Fibroblast of skin of left quadriceps (primary cell): ENCODE results near the gene PLEKHA5.
"Not testable (repeated sequence)": the region's sequence is repeated elsewhere in the genome, so short reads cannot be mapped to it uniquely, and the experiment has no call there.

ENCODE experiments used
- DNase-seq, 2 experiments: peaks; one replicate each; pipeline ENCODE4 v3.0.0-alpha.2; 2013; ENCODE audit warnings: low read depth in 2 of 2

PLEKHA5 gene

DNA sequence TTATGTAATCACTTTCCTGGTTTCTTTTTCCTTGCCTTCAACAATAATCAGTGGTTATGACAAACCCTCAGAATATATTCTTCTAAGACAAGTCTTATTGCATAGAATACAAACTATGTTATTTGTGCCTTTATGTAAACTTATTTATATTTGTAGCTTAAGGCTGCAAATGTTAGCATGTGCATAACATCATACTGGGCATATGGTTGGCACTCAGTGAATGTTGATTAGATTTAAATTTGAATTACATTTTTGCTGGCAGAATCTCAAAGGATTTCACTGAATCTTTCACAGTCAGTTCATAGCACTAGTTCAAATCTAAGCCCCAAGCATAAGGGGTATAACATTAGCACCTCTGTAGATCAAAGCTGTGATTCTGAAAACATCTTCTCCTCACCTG lies 196.6 kb downstream of the PLEKHA5 start:
- DNase-seq, result no peak

DNA sequence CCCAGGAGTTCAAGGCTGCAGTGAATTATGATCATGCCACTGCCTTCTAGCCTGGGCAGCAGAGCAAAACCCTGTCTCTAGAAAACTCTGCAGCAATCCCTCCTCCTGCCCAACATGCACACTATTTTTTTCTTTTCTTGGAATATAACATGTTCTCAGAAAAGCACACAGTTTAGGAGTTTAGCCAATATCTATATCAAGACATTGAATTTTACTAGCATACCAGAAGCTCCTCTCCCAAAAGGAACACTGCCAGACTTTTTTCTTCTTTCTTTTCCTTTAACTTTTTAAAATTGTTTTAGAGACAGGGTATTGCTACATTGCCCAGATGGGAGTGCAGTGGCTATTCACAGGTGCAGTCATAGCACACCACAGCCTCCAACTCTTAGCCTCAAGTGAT lies 202.7 kb downstream of the PLEKHA5 start:
- no peak for DNase-seq

DNA sequence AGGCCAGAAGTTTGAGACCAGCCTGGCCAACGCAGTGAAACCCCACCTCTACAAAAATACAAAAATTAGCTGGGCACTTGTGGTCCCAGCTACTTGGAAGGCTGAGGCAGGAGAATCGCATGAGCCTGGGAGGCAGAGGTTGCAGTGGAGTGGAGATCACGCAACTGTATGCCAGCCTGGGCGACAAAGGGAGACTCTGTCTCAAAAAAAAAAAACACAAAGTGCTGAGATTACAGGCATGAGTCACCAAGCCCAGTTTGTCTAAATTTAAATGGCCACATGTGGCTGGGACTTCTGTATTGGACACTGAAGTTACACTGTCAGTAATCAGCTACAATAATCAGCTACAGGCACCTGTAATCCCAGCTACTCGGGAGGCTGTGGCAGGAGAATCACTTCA lies 208.9 kb downstream of the PLEKHA5 start:
- no peak for DNase-seq

DNA sequence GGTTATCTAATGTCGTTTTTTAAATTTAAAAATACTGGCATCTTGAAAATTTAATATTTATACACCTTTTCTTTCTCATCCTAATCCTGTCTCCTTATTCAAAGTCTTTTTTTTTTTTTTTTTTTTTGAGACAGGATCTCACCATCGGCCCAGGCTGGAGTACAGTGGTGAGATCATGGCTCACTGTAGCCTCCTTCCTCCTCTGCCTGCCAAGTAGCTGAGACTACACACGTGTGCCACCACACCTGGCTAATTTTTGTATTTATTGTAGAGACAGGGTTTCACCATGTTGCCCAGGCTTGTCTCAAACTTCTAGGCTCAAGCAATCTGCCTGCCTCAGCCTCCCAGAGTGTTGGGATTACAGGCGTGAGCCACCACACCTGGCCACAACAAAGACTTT lies 221.3 kb downstream of the PLEKHA5 start:
- DNase-seq, result not testable (repeated sequence)

DNA sequence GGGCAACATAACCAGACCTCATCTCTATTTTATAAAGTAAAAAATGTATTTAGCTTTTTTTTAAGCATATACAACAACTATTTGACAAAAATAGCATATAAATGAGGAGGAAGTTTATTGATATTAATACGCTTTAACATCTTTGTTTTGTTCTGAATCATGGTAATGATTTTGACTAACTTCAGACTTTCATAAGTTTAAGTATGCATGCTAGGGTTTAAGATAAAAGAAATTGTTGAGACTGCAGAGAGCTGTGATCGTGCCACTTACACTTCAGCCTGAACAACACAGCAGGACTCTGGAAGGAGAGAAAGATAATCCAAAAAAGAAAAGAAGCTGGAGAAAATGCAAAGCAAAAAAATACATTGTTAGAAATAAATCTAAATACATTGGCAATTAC lies 221.8 kb downstream of the PLEKHA5 start:
- no peak for DNase-seq

DNA sequence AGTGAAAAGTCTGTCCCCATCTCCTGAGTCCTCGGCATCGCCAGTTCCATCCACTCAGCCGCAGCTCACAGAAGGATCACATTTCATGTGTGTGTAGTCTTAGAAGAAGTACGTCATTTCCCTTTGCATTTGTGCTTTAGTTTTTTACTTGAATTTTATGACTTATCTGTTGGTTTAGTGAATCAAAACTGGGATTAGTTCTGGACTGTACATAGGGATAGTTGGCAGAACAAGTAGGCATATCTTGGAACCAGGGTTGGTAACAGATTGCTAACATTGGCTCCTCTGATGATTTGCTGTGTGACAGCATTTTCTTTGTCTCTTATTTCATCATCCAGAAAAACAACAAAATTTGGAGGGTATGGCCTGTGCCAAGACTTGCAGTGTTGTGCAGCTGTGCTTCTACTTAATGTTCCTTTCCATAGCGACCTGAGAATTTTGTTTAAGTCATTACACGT lies 240.2 kb downstream of the PLEKHA5 start:
- no peak for DNase-seq

DNA sequence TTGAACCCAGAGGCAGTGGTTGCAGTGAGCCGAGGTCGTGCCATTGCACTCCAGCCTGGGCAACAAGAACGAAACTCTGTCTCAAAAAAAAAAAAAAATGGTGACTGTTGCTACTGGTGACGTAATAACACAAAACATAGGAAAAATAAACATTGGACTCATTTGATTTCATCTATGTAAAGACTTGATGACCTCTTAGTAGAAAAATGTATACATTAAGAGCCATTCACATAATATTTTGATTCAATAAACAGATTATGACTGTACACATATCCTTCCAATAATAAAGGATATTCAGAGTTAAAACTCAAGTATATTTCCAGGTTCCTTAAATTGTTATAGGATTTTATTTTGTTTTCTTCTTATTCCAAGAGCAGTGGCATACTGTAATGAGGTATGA lies 244.1 kb downstream of the PLEKHA5 start:
- no peak for DNase-seq

DNA sequence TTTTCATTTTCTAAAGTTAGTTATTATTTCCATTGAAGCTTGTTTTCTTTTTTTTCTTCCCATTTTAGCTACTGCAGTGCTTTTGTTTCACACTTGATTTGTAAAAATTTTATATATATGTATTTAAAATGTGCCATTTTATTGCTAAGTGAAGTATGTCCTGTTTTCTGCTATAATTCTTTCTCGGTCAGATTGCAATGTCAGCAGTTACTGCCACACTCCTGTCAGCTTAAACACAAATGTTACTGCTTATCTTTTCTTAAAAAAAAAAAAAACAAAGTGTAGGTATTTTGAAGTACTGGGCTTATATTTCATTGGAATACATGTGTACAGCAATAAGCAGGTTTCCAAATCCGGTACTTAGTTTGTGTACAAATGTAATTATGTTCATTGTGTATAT lies 246.4 kb downstream of the PLEKHA5 start:
- no peak for DNase-seq

DNA sequence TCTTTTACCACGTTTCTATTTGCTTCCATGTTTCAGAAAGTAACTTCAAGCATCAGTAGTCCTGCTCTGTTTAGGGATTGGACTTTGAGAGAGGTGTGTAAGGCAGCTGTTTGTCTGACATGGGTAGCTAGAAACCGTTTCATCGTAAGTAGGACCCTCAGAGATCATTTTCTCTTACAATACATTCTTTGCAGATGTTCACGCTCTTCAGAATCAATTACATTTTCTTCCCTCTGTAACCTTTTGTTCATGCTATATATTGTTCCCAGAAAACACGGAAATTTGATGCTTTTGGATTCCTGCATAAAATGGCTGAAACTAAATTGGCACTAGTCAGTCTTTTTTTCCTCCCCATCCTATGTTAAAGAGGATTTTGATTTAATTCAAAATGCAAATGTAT lies 247.2 kb downstream of the PLEKHA5 start:
- DNase-seq, result no peak

DNA sequence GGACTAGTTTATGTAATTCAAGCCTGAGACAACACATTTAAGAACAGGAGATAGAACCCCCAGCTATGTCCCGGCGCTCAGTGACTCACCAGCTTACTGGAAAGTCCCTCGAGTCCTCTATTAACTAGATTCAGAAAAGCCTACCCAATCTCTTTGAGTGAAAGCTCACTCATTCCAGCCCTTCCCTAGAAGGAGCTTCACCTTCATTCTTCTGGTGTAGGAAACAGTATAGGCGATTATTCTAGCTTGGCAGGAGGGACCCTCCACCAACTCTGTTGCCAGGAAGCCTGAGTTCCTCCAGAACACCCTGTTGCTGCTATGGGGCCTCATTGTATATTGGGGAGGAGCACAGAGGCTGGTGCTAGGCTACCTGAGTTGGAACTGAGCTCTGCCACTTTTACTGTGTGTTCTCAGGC lies 252.6 kb downstream of the PLEKHA5 start:
- peak; percentile 57 to 63 for DNase-seq

DNA sequence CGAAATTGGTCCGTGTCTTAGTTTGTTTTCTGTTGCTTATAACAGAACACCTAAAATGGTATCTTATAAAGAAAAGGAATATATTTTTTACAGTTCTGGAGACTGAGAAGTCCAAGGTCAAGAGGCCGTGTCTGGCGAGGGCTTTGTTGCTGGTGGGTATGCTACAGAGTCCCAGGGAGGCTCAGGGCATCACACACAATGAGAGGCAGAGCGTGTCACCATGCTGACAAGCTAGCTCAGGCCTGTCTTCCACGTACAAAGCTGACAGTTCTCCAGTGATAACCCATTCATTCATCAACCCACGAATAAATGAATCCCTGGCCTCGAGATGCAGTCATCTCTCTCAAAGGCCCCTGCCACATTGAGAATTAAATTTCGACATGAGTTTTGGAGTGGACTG lies 253.0 kb downstream of the PLEKHA5 start:
- DNase-seq, result no peak

DNA sequence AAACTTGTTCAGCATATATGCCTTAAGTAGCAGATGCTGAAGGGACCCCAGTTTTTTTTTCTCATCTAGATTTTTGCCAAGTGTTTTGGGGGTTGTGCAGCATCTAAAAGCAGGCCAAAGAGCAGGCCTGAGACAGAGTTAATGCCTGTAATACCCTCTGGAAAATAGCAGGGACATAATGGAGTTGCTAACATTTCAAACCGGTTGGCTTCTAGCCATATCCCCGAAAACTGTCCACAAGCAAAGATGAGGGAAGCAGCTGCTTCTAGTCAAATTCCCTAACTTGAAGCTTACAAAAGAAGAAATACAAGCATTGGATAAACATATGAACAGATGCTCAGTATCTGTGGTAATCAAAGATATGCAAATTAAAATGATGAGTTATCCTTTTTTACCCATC lies 257.6 kb downstream of the PLEKHA5 start:
- DNase-seq, result no peak

DNA sequence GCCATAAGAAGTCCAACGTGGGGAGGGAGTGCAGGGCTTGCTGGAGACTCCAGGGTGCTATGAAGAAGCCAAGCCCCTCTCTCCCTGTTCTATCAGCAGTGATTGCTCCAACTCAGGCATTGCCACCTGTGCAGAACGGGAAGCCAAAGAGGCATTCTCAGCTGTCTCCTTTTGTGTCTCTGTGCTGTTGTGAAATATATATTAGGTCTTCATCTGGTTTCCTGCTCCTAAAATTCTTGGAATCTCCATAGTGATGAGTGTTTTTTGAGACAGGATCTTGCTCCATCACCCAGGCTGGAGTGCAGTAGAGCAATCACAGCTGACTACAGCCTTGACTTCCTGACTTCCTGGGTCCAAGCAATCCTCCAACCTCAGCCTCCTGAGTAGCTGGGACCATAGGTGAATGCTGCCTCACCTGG lies 258.6 kb downstream of the PLEKHA5 start:
- DNase-seq, result no peak

DNA sequence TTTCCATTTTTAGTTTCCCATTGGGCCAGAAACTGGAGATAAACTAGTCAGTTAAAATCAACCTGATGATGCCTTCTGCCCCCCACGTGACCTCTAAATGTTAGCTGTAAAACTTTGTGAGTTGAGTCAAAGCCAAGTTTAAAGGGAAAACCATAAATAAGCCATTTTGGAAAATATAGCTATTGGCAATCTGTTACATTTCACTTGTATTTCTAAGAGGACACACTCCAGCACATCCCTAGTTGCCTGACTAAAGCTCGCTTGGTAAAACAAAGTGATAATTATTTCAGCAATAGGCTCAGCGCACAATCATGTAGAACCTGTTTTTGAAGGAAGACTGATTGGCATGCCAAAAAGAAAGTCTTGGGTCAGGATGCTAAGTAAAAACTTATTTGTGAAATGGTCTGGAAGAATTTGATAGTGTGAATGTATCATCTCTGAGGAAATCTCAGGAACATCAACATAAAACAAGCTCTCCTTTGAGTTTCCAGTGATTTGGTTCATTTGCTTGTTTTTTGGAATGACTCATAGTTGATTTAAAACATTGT lies 260.6 kb downstream of the PLEKHA5 start:
- DNase-seq, result no peak

DNA sequence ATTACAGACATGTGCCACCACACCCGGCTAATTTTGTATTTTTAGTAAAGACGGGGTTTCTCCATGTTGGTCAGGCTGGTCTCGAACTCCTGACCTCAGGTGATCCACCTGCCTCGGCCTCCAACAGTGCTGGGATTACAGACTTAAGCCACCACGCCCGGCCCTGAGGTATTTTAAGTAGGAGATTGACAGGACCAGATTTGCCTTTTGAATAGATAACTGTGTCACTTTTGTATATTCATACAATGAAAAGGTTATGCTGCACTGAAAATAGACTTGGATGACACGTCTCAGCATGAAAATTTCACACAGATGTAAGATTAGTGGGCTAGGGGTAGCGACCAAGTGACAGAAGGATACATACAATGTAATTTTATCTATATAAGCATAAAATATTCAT lies 263.1 kb downstream of the PLEKHA5 start:
- DNase-seq, result not testable (repeated sequence)

DNA sequence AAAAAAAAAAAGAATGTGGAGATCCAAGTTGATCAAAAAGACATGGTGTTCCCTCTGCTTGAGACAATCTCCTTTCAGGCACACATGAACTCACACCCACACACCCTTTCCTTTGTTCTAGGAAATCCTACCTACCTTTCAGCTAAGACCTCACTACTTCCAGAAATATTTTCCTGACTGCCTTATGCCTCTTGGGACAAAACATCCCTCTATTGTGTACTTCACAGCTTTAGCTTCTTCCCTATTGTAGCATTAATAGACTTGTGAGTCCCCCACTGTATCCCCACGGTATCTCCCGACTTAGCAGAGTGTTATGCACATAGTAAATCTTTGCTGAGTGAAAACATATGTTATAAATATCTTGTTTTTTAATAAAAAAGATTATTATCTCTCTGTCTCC lies 264.9 kb downstream of the PLEKHA5 start:
- DNase-seq, result no peak

DNA sequence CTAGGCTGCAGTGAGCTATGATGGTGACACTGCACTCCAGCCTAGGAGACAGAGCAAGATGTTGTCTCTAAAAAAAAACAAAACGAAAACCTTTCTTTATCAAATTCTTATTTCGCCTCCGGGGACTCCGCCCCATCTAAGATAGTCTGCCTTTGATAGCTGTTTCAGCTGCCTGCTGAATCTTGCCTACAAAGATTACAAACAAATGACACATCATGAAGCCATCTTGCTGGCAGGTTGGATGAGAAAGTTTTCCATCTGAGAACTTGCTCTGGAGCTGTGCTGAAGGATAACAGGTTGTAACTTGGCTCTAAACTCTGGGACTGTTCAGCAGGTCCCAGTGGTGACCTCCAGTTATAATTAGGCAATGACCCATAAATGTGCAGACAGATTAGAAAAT lies 268.0 kb downstream of the PLEKHA5 start:
- DNase-seq, result no peak

DNA sequence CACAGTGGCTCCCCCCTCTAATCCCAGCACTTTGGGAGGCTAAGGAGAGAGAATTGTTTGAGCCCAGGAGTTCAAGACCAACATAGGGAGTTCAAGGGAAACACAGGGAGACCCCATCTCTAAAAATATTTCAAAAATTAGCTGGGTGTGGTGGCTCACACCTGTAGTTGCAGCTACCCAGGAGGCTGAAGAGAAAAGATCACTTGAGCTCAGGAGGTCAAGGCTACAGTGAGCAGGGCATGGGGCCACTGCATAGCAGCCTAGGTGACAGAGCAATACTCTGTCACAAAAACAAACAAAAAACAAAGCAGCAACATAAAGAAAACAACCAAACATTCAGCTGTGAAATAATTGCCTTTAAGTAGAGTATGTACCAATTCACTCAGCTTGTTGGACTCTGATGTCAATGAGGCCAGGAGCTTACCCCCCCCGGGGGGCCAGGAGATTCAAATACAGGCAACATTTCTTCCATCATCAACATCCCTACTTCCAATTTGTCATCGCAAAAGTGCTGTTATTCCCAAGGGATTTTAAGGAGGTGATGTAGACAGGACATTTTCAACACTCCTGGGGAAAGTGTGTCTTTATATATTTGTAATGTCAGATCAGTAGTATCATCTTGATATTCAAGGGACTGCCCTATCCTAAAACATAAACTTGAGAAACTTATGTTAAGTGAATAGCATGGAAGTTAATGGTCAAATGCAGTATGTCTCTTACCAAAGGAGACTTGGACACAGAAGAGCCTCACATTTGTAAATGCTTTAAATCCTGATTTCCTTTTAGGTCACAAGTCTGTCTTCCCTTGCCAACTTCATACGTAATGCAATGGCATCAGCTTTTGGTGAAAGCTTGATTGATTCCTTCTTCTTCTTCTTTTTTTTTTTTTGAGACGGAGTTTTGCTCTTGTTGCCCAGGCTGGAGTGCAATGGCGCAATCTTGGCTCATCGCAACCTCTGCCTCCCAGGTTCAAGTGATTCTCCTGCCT lies 269.1 kb downstream of the PLEKHA5 start:
- no peak for DNase-seq

DNA sequence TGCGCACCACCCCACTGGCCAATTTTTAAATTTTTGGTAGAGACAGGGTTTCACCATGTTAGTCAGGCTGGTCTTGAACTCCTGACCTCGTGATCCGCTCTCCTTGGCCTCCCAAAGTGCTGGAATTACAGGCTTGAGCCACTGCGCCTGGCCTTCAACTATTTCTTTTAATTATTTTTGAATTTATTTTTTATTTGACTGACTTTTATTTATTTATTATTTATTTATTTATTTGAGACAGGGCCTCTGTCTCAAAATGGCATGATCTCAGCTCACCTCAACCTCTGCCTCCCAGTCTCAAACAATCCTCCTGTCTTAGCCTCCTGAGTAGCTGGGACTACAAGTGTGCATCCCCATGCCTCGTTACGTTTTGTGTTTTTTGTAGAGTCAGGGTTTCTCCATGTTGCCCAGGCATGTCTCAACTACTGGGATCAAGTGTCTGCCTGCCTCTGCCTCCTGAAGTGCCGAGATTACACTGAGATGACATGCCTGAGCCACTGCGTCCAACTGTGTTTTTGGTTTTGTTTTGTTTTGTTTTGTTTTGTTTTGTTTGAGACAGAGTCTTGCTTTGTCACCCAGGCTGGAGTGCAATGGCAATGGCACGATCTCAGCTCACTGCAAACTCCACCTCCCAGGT lies 271.2 kb downstream of the PLEKHA5 start:
- not testable (repeated sequence) for DNase-seq

DNA sequence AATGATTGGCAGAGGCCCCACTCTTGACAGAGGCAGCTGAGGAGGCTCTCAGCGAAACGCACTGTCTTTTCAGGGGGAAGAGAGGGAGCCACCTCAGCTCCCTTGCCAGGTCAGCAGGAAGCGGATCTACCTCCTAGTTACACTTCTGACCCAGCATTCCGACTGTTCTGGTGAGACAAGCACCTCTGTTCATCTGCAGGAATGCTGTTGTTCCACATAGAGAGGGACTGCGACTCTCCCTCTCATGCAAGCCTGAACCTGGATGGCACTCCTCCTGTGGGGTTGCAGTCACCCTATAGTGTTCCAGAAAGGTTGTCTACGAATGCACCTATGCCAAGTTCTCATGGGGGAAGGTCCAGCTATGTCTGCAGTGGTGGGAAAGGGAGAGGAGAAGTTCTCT lies 272.7 kb downstream of the PLEKHA5 start:
- DNase-seq, result no peak

DNA sequence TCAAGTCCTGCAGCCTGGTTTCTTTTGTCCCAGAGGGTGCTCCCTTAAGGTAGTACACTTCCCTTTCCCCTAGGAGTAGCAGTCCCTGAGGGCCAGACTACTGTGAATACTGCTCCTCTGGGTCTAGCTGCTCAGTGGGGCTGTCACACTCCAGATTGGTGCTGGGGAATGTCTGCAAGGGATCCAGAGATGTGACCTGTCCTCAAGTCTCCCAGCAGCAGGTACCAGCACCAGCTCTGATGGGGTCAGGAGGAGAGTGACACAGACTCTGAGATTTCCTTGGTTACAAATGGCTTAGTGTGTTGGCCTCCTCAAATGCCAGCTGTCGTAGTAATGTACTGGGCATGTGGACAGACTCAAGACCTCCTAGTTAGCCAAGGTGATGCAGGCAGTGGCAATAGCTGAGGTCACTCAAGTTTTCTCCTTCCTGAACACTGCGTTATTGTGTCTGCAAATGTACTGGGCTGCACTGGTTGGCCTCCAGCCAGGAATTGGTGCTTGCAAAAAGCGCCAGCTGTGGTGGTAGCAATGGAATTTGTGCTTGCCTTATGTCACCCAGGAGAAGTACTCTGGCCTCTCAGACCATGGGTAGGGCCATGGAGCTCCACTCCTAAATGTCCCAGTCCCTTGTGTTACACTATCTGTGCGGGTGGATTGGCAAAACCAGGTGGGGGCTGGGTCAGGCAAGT lies 273.4 kb downstream of the PLEKHA5 start:
- no peak for DNase-seq

DNA sequence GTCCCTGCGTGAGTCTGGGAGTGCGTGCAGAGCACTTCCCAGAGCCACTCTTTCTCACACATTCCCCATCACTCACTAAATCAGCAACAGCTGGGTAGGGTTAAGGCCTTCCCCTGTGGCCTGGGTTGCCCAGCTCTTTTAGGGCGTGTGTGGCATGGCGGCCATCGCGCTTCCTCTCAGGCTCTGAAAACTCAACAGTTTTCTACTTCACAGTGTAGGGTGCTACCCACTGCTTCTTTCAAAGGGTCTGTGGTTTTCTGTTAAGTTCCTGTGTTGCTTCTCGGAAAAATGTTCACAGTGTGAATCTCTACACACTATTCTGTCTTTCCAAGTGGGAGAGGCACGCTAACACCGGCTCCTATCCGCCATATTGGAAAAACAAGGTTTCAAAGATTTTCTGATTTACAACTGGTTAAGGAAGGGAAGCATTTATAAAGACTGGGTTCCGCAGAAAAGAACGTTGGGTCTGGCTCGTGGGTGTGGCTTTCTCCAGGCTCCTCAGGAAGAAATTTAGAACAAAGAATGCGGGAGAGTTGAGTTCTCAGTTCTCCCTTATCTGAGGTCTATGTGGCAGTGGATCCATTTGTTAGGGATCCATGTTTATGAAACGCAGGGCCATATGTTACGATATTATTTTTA lies 274.8 kb downstream of the PLEKHA5 start:
- no peak for DNase-seq
